CD8-positive, alpha-beta memory T cell (primary cell): ENCODE data around the gene PPFIBP2. TPM values are rescaled to one million over a fixed set of nuclear protein-coding genes. Genes with fewer than 3 reads are reported as not detected.

ENCODE experiments used
- CTCF ChIA-PET: fragments of 350-600 bp; sonication (Branson Sonifier 250); formaldehyde crosslinking; loops from one replicate; lab custom pipeline; 2021; ENCODE audit warnings: antibody characterized with exemption; lab: Charles Lee
- POLR2A ChIA-PET: fragments of 350-600 bp; sonication (Branson Sonifier 250); formaldehyde crosslinking; loops from one replicate; lab custom pipeline; 2021; ENCODE audit warnings: antibody characterized with exemption; lab: Charles Lee
- DNase-seq, 5 donors: peaks; one replicate each; pipeline versions ENCODE4 v3.0.0 to v3.0.0-alpha.2; 2020 to 2022; ENCODE audit warnings: mixed read lengths in 1 of 5
- H3K27ac ChIP-seq: one replicate; pipeline ENCODE4 v1.7.0; 2013; ENCODE audit warnings: low read depth, mild to moderate bottlenecking, low read length, moderate library complexity
- H3K27me3 ChIP-seq: 2 replicates; pipeline ENCODE4 v1.7.0; 2013; ENCODE audit warnings: low read length, mild to moderate bottlenecking; ENCODE audit not compliant: insufficient read depth, poor library complexity, severe bottlenecking
- H3K36me3 ChIP-seq: 2 replicates; pipeline ENCODE4 v1.7.0; 2013; ENCODE audit warnings: mild to moderate bottlenecking, low read length, moderate library complexity; ENCODE audit not compliant: insufficient read depth
- H3K4me1 ChIP-seq: 2 replicates; pipeline ENCODE4 v1.7.0; 2013; ENCODE audit warnings: mild to moderate bottlenecking, low read length, moderate library complexity; ENCODE audit not compliant: insufficient read depth
- H3K4me3 ChIP-seq: 2 replicates; pipeline ENCODE4 v1.7.0; 2013; ENCODE audit warnings: mild to moderate bottlenecking, low read length
- H3K9me3 ChIP-seq: 2 replicates; pipeline ENCODE4 v1.7.0; 2013; ENCODE audit warnings: mild to moderate bottlenecking, low read length
- H3K27ac Mint-ChIP-seq, 8 donors: one replicate each; pipeline ENCODE4 v1.8.0; 2020 to 2021; ENCODE audit warnings: mixed read lengths in 8 of 8, mild to moderate bottlenecking in 6 of 8, inconsistent platforms in 3 of 8, moderate library complexity in 3 of 8
- H3K27me3 Mint-ChIP-seq, 2 donors: one replicate each; pipeline ENCODE4 v1.8.0; 2020 to 2021; ENCODE audit warnings: mixed read lengths in 2 of 2, mild to moderate bottlenecking in 1 of 2, moderate library complexity in 1 of 2
- H3K36me3 Mint-ChIP-seq, 3 donors: one replicate each; pipeline ENCODE4 v1.8.0; 2020 to 2021; ENCODE audit warnings: mixed read lengths in 3 of 3, inconsistent platforms in 1 of 3, mild to moderate bottlenecking in 1 of 3
- H3K4me1 Mint-ChIP-seq, 3 donors: one replicate each; pipeline ENCODE4 v1.8.0; 2020 to 2021; ENCODE audit warnings: mixed read lengths in 3 of 3, inconsistent platforms in 1 of 3, mild to moderate bottlenecking in 1 of 3
- H3K4me3 Mint-ChIP-seq, 7 donors: one replicate each; pipeline ENCODE4 v1.8.0; 2020 to 2021; ENCODE audit warnings: mixed read lengths in 7 of 7, mild to moderate bottlenecking in 6 of 7, moderate library complexity in 4 of 7, inconsistent platforms in 2 of 7
- H3K9me3 Mint-ChIP-seq, 5 donors: one replicate each; pipeline ENCODE4 v1.8.0; 2020 to 2022; ENCODE audit warnings: mixed read lengths in 5 of 5, mild to moderate bottlenecking in 3 of 5, moderate library complexity in 2 of 5, inconsistent platforms in 1 of 5
- polyA plus RNA-seq: library from polyadenylated mRNA; unstranded; fragments of 300-500 nt; fragmentation: Illumina TruSeq; gene quantifications from one replicate; pipeline ENCODE4 v1.2.3, GENCODE V29; 2021
- total RNA-seq, 2 experiments: library from RNA; stranded (reverse); gene quantifications; one replicate each; pipeline ENCODE4 v1.2.3, GENCODE V29; 2021

Gene PPFIBP2
- total and polyA plus RNA-seq, 3 experiments from 2014 or later: 3.9 to 6.8 (median 4.4) TPM

- ChIA-PET POLR2A (no interaction called here), CTCF (interaction anchor here (1.0 to 1.1 kb wide), 2 partner anchors 11 to 81 kb away, joined by 3 to 4 read pairs; no protein-coding TSS in a partner anchor)
- Mint-ChIP-seq H3K4me1 (peaks cover 14 to 26% (median 24%) of the 10 kb centered on the region in 3 donors), H3K36me3 (peaks cover 0 to 11% (median 1%) of the 10 kb centered on the region in 3 donors), H3K27ac (peak overlapping the region in 2 of 8 donors; percentile 31 to 39), H3K27me3 (no peaks in the 10 kb centered on the region), H3K4me3 (no peak overlapping the region), H3K9me3 (no peaks in the 10 kb centered on the region)
- Histone ChIP-seq H3K4me1 (peaks cover 5% of the 10 kb centered on the region), H3K4me3 (no peak overlapping the region), H3K36me3 (no peaks in the 10 kb centered on the region), H3K9me3 (no peaks in the 10 kb centered on the region), H3K27me3 (no peaks in the 10 kb centered on the region), H3K27ac (no peak overlapping the region)
- no peak for DNase-seq
These were observed 79.7 kb downstream of the PPFIBP2 start for GRCh38 chr11:7593481-7593880.

GRCh38 chr11:7595016-7595866, 81.4 kb downstream of the PPFIBP2 start:
- DNase-seq: no peak
- Histone ChIP-seq H3K4me3 (no peak overlapping the region), H3K36me3 (no peaks in the 10 kb centered on the region), H3K4me1 (peaks cover 5% of the 10 kb centered on the region), H3K27ac (no peak overlapping the region), H3K9me3 (no peaks in the 10 kb centered on the region), H3K27me3 (no peaks in the 10 kb centered on the region)
- CTCF ChIA-PET: no interaction called here
- no peak overlapping the region for H3K27ac Mint-ChIP-seq
- peaks cover 14 to 26% (median 24%) of the 10 kb centered on the region in 3 donors for H3K4me1 Mint-ChIP-seq
- POLR2A ChIA-PET: no interaction called here
- no peak overlapping the region for H3K4me3 Mint-ChIP-seq
- H3K9me3 Mint-ChIP-seq: no peaks in the 10 kb centered on the region
- no peaks in the 10 kb centered on the region for H3K27me3 Mint-ChIP-seq
- H3K36me3 Mint-ChIP-seq: peaks cover 0 to 17% (median 1%) of the 10 kb centered on the region in 3 donors

- H3K4me1 Mint-ChIP-seq: peaks cover 14 to 26% (median 24%) of the 10 kb centered on the region in 3 donors
- ChIA-PET POLR2A (no interaction called here), CTCF (no interaction called here)
- no peaks in the 10 kb centered on the region for H3K27me3 Mint-ChIP-seq
- H3K4me3 ChIP-seq: no peak overlapping the region
- H3K9me3 ChIP-seq: no peaks in the 10 kb centered on the region
- peaks cover 1 to 17% (median 2%) of the 10 kb centered on the region in 3 donors for H3K36me3 Mint-ChIP-seq
- no peaks in the 10 kb centered on the region for H3K36me3 ChIP-seq
- no peak for DNase-seq
- H3K27ac Mint-ChIP-seq: no peak overlapping the region
- H3K4me3 Mint-ChIP-seq: no peak overlapping the region
- H3K9me3 Mint-ChIP-seq: no peaks in the 10 kb centered on the region
- H3K27me3 ChIP-seq: no peaks in the 10 kb centered on the region
- peaks cover 5% of the 10 kb centered on the region for H3K4me1 ChIP-seq
- H3K27ac ChIP-seq: no peak overlapping the region
These were observed 82.2 kb downstream of the PPFIBP2 start for GRCh38 chr11:7595951-7596350.

- H3K27ac Mint-ChIP-seq: peak overlapping the region in 1 of 8 donors; percentile 40
- H3K36me3 Mint-ChIP-seq: peaks cover 4 to 17% (median 4%) of the 10 kb centered on the region in 3 donors
- Histone ChIP-seq H3K27me3 (no peaks in the 10 kb centered on the region), H3K27ac (no peak overlapping the region), H3K4me1 (peaks cover 5% of the 10 kb centered on the region), H3K9me3 (no peaks in the 10 kb centered on the region), H3K36me3 (no peaks in the 10 kb centered on the region), H3K4me3 (no peak overlapping the region)
- H3K4me3 Mint-ChIP-seq: no peak overlapping the region
- ChIA-PET POLR2A (no interaction called here), CTCF (no interaction called here)
- DNase-seq: no peak
- H3K9me3 Mint-ChIP-seq: no peaks in the 10 kb centered on the region
- H3K27me3 Mint-ChIP-seq: no peaks in the 10 kb centered on the region
- peaks cover 10 to 19% (median 18%) of the 10 kb centered on the region in 3 donors for H3K4me1 Mint-ChIP-seq
These were observed 83.2 kb downstream of the PPFIBP2 start for GRCh38 chr11:7596975-7597391.

- Mint-ChIP-seq H3K27me3 (no peaks in the 10 kb centered on the region), H3K4me1 (peaks cover 5 to 13% (median 11%) of the 10 kb centered on the region in 3 donors), H3K27ac (no peak overlapping the region), H3K36me3 (peaks cover 4 to 17% (median 4%) of the 10 kb centered on the region in 3 donors), H3K9me3 (no peaks in the 10 kb centered on the region), H3K4me3 (no peak overlapping the region)
- ChIA-PET POLR2A (no interaction called here), CTCF (no interaction called here)
- DNase-seq: no peak
- Histone ChIP-seq H3K4me3 (no peak overlapping the region), H3K36me3 (no peaks in the 10 kb centered on the region), H3K9me3 (no peaks in the 10 kb centered on the region), H3K27me3 (no peaks in the 10 kb centered on the region), H3K4me1 (peaks cover 4% of the 10 kb centered on the region), H3K27ac (no peak overlapping the region)
These were observed 83.8 kb downstream of the PPFIBP2 start for GRCh38 chr11:7597620-7598019.

- peaks cover 3 to 19% (median 4%) of the 10 kb centered on the region in 3 donors for H3K36me3 Mint-ChIP-seq
- no peak for DNase-seq
- H3K27ac Mint-ChIP-seq: no peak overlapping the region
- POLR2A ChIA-PET: no interaction called here
- CTCF ChIA-PET: no interaction called here
- H3K27ac ChIP-seq: no peak overlapping the region
- H3K4me3 ChIP-seq: no peak overlapping the region
- H3K9me3 ChIP-seq: no peaks in the 10 kb centered on the region
- no peaks in the 10 kb centered on the region for H3K27me3 Mint-ChIP-seq
- no peaks in the 10 kb centered on the region for H3K36me3 ChIP-seq
- no peaks in the 10 kb centered on the region for H3K27me3 ChIP-seq
- H3K9me3 Mint-ChIP-seq: no peaks in the 10 kb centered on the region
- no peaks in the 10 kb centered on the region for H3K4me1 ChIP-seq
- no peaks in the 10 kb centered on the region for H3K4me1 Mint-ChIP-seq
- no peak overlapping the region for H3K4me3 Mint-ChIP-seq
These were observed 85.4 kb downstream of the PPFIBP2 start for GRCh38 chr11:7599209-7599608.

GRCh38 chr11:7600205-7600775, 86.5 kb downstream of the PPFIBP2 start:
- no peak overlapping the region for H3K27ac Mint-ChIP-seq
- peaks cover 3 to 19% (median 4%) of the 10 kb centered on the region in 3 donors for H3K36me3 Mint-ChIP-seq
- no peaks in the 10 kb centered on the region for H3K36me3 ChIP-seq
- H3K4me3 ChIP-seq: no peak overlapping the region
- no peaks in the 10 kb centered on the region for H3K9me3 ChIP-seq
- no peaks in the 10 kb centered on the region for H3K9me3 Mint-ChIP-seq
- no peaks in the 10 kb centered on the region for H3K27me3 ChIP-seq
- H3K4me3 Mint-ChIP-seq: no peak overlapping the region
- H3K27ac ChIP-seq: no peak overlapping the region
- H3K4me1 ChIP-seq: no peaks in the 10 kb centered on the region
- no peak for DNase-seq
- H3K4me1 Mint-ChIP-seq: no peaks in the 10 kb centered on the region
- ChIA-PET CTCF (no interaction called here), POLR2A (no interaction called here)
- no peaks in the 10 kb centered on the region for H3K27me3 Mint-ChIP-seq
